Hepatocyte (in vitro differentiated cells): ENCODE measurements around the gene TINCR. TPM values are rescaled to one million over a fixed set of nuclear protein-coding genes. Genes with fewer than 3 reads are reported as not detected.

Experiments used
- DNase-seq: peaks from one replicate; pipeline ENCODE4 v3.0.0-alpha.2; 2016; ENCODE audit warnings: low spot score
- H2AFZ ChIP-seq: fragments of 200-600 bp; sonication (generic); 2 replicates; pipeline ENCODE4 v1.6.0; 2016; ENCODE audit warnings: antibody characterized with exemption, mild to moderate bottlenecking
- H3K27ac ChIP-seq: fragments of 200-600 bp; sonication (generic); 2 replicates; pipeline ENCODE4 v1.5.1; 2016; ENCODE audit warnings: mild to moderate bottlenecking
- H3K27me3 ChIP-seq: fragments of 200-600 bp; sonication (generic); 2 replicates; pipeline ENCODE4 v1.6.1; 2016
- H3K36me3 ChIP-seq: fragments of 200-600 bp; sonication (generic); replicated peaks from 2 replicates; pipeline ENCODE4 v1.5.1; 2016; ENCODE audit warnings: low read depth; ENCODE audit not compliant: insufficient read depth
- H3K4me1 ChIP-seq: fragments of 200-600 bp; sonication (generic); 2 replicates; pipeline ENCODE4 v1.5.1; 2016; ENCODE audit warnings: mild to moderate bottlenecking, moderate library complexity; ENCODE audit not compliant: insufficient read depth
- H3K4me2 ChIP-seq: fragments of 200-600 bp; sonication (generic); 2 replicates; pipeline ENCODE4 v1.6.0; 2016
- H3K4me3 ChIP-seq: fragments of 200-600 bp; sonication (generic); 2 replicates; pipeline ENCODE4 v1.5.1; 2016; ENCODE audit warnings: mild to moderate bottlenecking
- H3K79me2 ChIP-seq: fragments of 200-600 bp; sonication (generic); 2 replicates; pipeline ENCODE4 v1.6.0; 2017; ENCODE audit warnings: mild to moderate bottlenecking
- H3K9me2 ChIP-seq: fragments of 200-600 bp; sonication (generic); replicated peaks from 2 replicates; pipeline ENCODE4 v1.6.0; 2017; ENCODE audit warnings: mild to moderate bottlenecking; ENCODE audit not compliant: insufficient read depth
- H3K9me3 ChIP-seq: fragments of 200-600 bp; sonication (generic); 2 replicates; pipeline ENCODE4 v1.5.1; 2016; ENCODE audit warnings: low read depth, mild to moderate bottlenecking
- H4K20me1 ChIP-seq: fragments of 200-600 bp; sonication (generic); 2 replicates; pipeline ENCODE4 v1.6.0; 2016; ENCODE audit warnings: mild to moderate bottlenecking; ENCODE audit not compliant: insufficient read depth, poor library complexity, severe bottlenecking
- CTCF ChIP-seq: fragments of 200-600 bp; sonication (generic); IDR thresholded peaks from 2 replicates; pipeline ENCODE4 v1.5.1; 2016; ENCODE audit warnings: antibody characterized with exemption, mild to moderate bottlenecking; ENCODE audit not compliant: poor library complexity
- EZH2 ChIP-seq: fragments of 200-600 bp; sonication (generic); IDR thresholded peaks from 2 replicates; pipeline ENCODE4 v1.6.1; 2016; ENCODE audit warnings: antibody characterized with exemption, mild to moderate bottlenecking, borderline replicate concordance
- EZH2phosphoT487 ChIP-seq: fragments of 200-600 bp; sonication (generic); IDR thresholded peaks from one replicate; pipeline ENCODE4 v1.6.1; 2018; ENCODE audit warnings: antibody characterized with exemption, mild to moderate bottlenecking, low read depth, moderate library complexity; ENCODE audit not compliant: unreplicated experiment, severe bottlenecking
- WGBS: methylation state at CpG from one replicate; pipeline ENCODE4 v1.1.6; 2016; ENCODE audit warnings: low lambda C conversion rate; ENCODE audit errors: missing lambda C conversion rate; 5-methylcytosine and 5-hydroxymethylcytosine counted together
- polyA plus RNA-seq: library from polyadenylated mRNA; unstranded; fragments of >200 nt; fragmentation: Nextera tagmentation; extraction: Ambion mirVana; gene quantifications from 2 replicates; pipeline ENCODE4 v1.2.1, GENCODE V29; 2016
- total RNA-seq: library from RNA; depleted of rRNA; stranded (reverse); fragments of >200 nt; gene quantifications from 2 replicates; pipeline ENCODE4 v1.2.3, GENCODE V29; 2014

TINCR gene
- total and polyA plus RNA-seq, 2 experiments from 2014 or later: 1.8 to 2.4 TPM

- Histone ChIP-seq H3K4me2 (no peak overlapping the region), H3K36me3 (no peaks in the 10 kb centered on the region), H2AFZ (no peak overlapping the region), H3K4me3 (no peak overlapping the region), H3K79me2 (no peaks in the 10 kb centered on the region), H4K20me1 (no peaks in the 10 kb centered on the region), H3K27me3 (no peaks in the 10 kb centered on the region), H3K4me1 (peaks cover 8% of the 10 kb centered on the region), H3K9me2 (no peaks in the 10 kb centered on the region), H3K27ac (no peak overlapping the region), H3K9me3 (no peaks in the 10 kb centered on the region)
- no peak for DNase-seq
- TF ChIP-seq CTCF (peak; percentile 36), EZH2 (no peak)
- 88% methylated on average over 9 of the region's 9 CpGs for WGBS
Observed at GRCh38 chr19:5534787-5535586, 32.8 kb downstream of the TINCR start.

- H3K4me3 ChIP-seq: no peak overlapping the region
- TF ChIP-seq CTCF: no peak
- no peaks in the 10 kb centered on the region for H3K79me2 ChIP-seq
- H2AFZ ChIP-seq: no peak overlapping the region
- H3K27ac ChIP-seq: no peak overlapping the region
- no peak for DNase-seq
- H3K4me1 ChIP-seq: peaks cover 8% of the 10 kb centered on the region
- 97% methylated on average over 3 of the region's 3 CpGs for WGBS
- H3K27me3 ChIP-seq: no peaks in the 10 kb centered on the region
- no peak overlapping the region for H3K4me2 ChIP-seq
- H3K9me3 ChIP-seq: no peaks in the 10 kb centered on the region
- H4K20me1 ChIP-seq: no peaks in the 10 kb centered on the region
- no peaks in the 10 kb centered on the region for H3K36me3 ChIP-seq
- H3K9me2 ChIP-seq: no peaks in the 10 kb centered on the region
Observed at GRCh38 chr19:5533257-5533656, 34.5 kb downstream of the TINCR start.

- no peaks in the 10 kb centered on the region for H3K9me2 ChIP-seq
- H3K4me1 ChIP-seq: no peaks in the 10 kb centered on the region
- TF ChIP-seq EZH2phosphoT487 (no peak), CTCF (no peak), EZH2 (no peak)
- no peak overlapping the region for H3K4me2 ChIP-seq
- H4K20me1 ChIP-seq: no peaks in the 10 kb centered on the region
- H2AFZ ChIP-seq: no peak overlapping the region
- H3K27ac ChIP-seq: no peak overlapping the region
- DNase-seq: no peak
- no peaks in the 10 kb centered on the region for H3K79me2 ChIP-seq
- H3K4me3 ChIP-seq: no peak overlapping the region
- no peaks in the 10 kb centered on the region for H3K27me3 ChIP-seq
- 87% methylated on average over 11 of the region's 11 CpGs for WGBS
- no peaks in the 10 kb centered on the region for H3K36me3 ChIP-seq
- no peaks in the 10 kb centered on the region for H3K9me3 ChIP-seq
Observed at GRCh38 chr19:5530701-5531100, 37.1 kb downstream of the TINCR start.
